ENCODE measurements around the gene IL12RB2.

Gene IL12RB2

GRCh38 chr1:67338642-67339041 is 31.0 kb downstream of the IL12RB2 start:
- H3K9me3 ChIP-seq (replicated peaks in 1 of 2; ENCODE audit: control insufficient read depth in 2 of 2, insufficient read depth in 1 of 2, low read depth in 1 of 2, low read length in 2 of 2): no peaks in the 10 kb centered on the region
- no peak overlapping the region for H4K8ac ChIP-seq (ENCODE audit: low read depth, low read length)
- peaks cover 0 to 8% of the 10 kb centered on the region in 2 donors for H3K4me1 ChIP-seq (ENCODE audit: control insufficient read depth in 2 of 2, insufficient read depth in 1 of 2, low read depth in 1 of 2, low read length in 2 of 2)
- no peak overlapping the region for H3K9ac ChIP-seq (ENCODE audit: low read depth, low read length, poor library complexity)
- H2AK5ac ChIP-seq (ENCODE audit: low read depth, low read length): no peak overlapping the region
- no peak overlapping the region for H2AFZ ChIP-seq (ENCODE audit: low read length)
- no peak overlapping the region for H3K27ac ChIP-seq (replicated peaks; ENCODE audit: low read length)
- H2BK12ac ChIP-seq (ENCODE audit: low read length): no peak overlapping the region
- no peak overlapping the region for H3K4me2 ChIP-seq (ENCODE audit: insufficient read depth, low read length, poor library complexity, severe bottlenecking)
- peaks cover 0 to 11% (median 0%) of the 10 kb centered on the region in 3 experiments for H3K27me3 ChIP-seq (ENCODE audit: control insufficient read depth in 3 of 3, insufficient read depth in 3 of 3, low read depth in 1 of 3, low read length in 3 of 3)
- H3K14ac ChIP-seq (ENCODE audit: low read length): no peak overlapping the region
- no peak overlapping the region for H2BK120ac ChIP-seq (ENCODE audit: low read depth, low read length)
- H3K23ac ChIP-seq (ENCODE audit: low read depth, low read length, poor library complexity): no peak overlapping the region
- H4K91ac ChIP-seq (ENCODE audit: low read depth, low read length, poor library complexity): no peak overlapping the region
- no peak for DNase-seq (ENCODE audit: low spot score)
- no peak overlapping the region for H2BK15ac ChIP-seq (ENCODE audit: low read length)
- H3K4ac ChIP-seq (ENCODE audit: low read length): no peak overlapping the region
- H3K36me3 ChIP-seq (replicated peaks in 1 of 2; ENCODE audit: control insufficient read depth in 2 of 2, insufficient read depth in 2 of 2, low read length in 2 of 2): no peaks in the 10 kb centered on the region
- no peak overlapping the region for H3K4me3 ChIP-seq (ENCODE audit: low read length in 2 of 2)
- WGBS, 2 donors (ENCODE audit: extremely low coverage in 2 of 2, insufficient read length in 2 of 2, insufficient replicate concordance in 1 of 2): no CpG with 5 or more reads among the region's 3 CpGs
- H2BK5ac ChIP-seq (ENCODE audit: low read length): no peak overlapping the region
- H3K79me1 ChIP-seq (ENCODE audit: low read depth, low read length): no peaks in the 10 kb centered on the region
- no peak overlapping the region for H3K18ac ChIP-seq (ENCODE audit: low read length)

DNA sequence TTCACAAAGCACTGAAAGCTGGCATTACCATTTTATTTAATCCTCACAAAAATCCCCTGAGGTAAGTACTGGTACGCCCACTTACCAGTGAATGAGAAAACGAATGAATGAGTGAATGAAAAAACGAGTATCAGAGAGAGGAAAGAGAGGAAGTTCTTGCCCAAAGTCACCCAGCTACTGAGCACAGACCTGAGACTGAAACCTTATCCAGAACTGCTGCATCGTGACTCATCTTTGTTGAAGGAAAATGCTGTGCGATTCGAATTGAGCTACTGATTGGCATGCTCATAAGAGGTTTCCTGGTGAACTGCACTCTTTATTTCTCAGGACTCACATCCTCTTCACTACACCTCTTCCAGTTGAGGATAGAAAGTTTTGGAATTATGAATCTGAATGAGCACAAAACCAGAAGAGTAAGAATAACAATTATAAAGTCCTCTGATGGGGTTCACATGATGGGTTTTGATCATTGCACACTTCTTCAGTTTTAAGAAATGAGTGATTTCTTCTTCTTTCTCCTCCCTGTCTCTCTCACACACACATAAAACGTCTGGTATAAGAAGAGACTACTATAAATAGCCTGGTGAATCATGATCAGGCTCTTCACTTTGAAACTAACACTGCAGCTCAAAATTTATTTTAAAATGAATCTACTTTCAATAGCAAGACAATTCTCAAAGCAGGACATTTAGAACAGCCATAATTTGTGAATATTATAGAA is 32.1 kb downstream of the IL12RB2 start:
- no peak overlapping the region for H4K91ac ChIP-seq (ENCODE audit: low read depth, low read length, poor library complexity)
- H4K8ac ChIP-seq (ENCODE audit: low read depth, low read length): no peak overlapping the region
- no peak overlapping the region for H2BK5ac ChIP-seq (ENCODE audit: low read length)
- WGBS, 2 donors (ENCODE audit: extremely low coverage in 2 of 2, insufficient read length in 2 of 2, insufficient replicate concordance in 1 of 2): no CpG with 5 or more reads among the region's 7 CpGs
- H3K79me1 ChIP-seq (ENCODE audit: low read depth, low read length): no peaks in the 10 kb centered on the region
- H3K23ac ChIP-seq (ENCODE audit: low read depth, low read length, poor library complexity): no peak overlapping the region
- no peak overlapping the region for H3K4me3 ChIP-seq (ENCODE audit: low read length in 2 of 2)
- peaks cover 0 to 11% (median 0%) of the 10 kb centered on the region in 3 experiments for H3K27me3 ChIP-seq (ENCODE audit: control insufficient read depth in 3 of 3, insufficient read depth in 3 of 3, low read depth in 1 of 3, low read length in 3 of 3)
- H2BK15ac ChIP-seq (ENCODE audit: low read length): no peak overlapping the region
- no peak overlapping the region for H3K4me2 ChIP-seq (ENCODE audit: insufficient read depth, low read length, poor library complexity, severe bottlenecking)
- no peak for DNase-seq (ENCODE audit: low spot score)
- H2BK12ac ChIP-seq (ENCODE audit: low read length): no peak overlapping the region
- no peak overlapping the region for H3K18ac ChIP-seq (ENCODE audit: low read length)
- H3K27ac ChIP-seq (replicated peaks; ENCODE audit: low read length): no peak overlapping the region
- no peak overlapping the region for H3K14ac ChIP-seq (ENCODE audit: low read length)
- H2AK5ac ChIP-seq (ENCODE audit: low read depth, low read length): no peak overlapping the region
- H3K4ac ChIP-seq (ENCODE audit: low read length): no peak overlapping the region
- no peak overlapping the region for H2AFZ ChIP-seq (ENCODE audit: low read length)
- peaks cover 0 to 8% of the 10 kb centered on the region in 2 donors for H3K4me1 ChIP-seq (ENCODE audit: control insufficient read depth in 2 of 2, insufficient read depth in 1 of 2, low read depth in 1 of 2, low read length in 2 of 2)
- H2BK120ac ChIP-seq (ENCODE audit: low read depth, low read length): no peak overlapping the region
- H3K9me3 ChIP-seq (replicated peaks in 1 of 2; ENCODE audit: control insufficient read depth in 2 of 2, insufficient read depth in 1 of 2, low read depth in 1 of 2, low read length in 2 of 2): no peaks in the 10 kb centered on the region
- no peak overlapping the region for H3K9ac ChIP-seq (ENCODE audit: low read depth, low read length, poor library complexity)
- H3K36me3 ChIP-seq (replicated peaks in 1 of 2; ENCODE audit: control insufficient read depth in 2 of 2, insufficient read depth in 2 of 2, low read length in 2 of 2): no peaks in the 10 kb centered on the region

- DNase-seq (ENCODE audit: low spot score): no peak
- WGBS, 2 donors (ENCODE audit: extremely low coverage in 2 of 2, insufficient read length in 2 of 2, insufficient replicate concordance in 1 of 2): 100% methylated on average over 1 of the region's 5 CpGs; no CpG with 5 or more reads in 1 of the 2 donors
- H3K27me3 ChIP-seq (ENCODE audit: control insufficient read depth in 3 of 3, insufficient read depth in 3 of 3, low read depth in 1 of 3, low read length in 3 of 3): peaks cover 0 to 5% (median 0%) of the 10 kb centered on the region in 3 experiments
These were observed 34.6 kb downstream of the IL12RB2 start for GRCh38 chr1:67342076-67342890.

GRCh38 chr1:67345556-67345955 is 37.9 kb downstream of the IL12RB2 start:
- no peak overlapping the region for H3K27ac ChIP-seq (replicated peaks; ENCODE audit: low read length)
- H2BK5ac ChIP-seq (ENCODE audit: low read length): no peak overlapping the region

More at GRCh38 chr1:67342076-67342890, 34.6 kb downstream of the IL12RB2 start:
- Histone ChIP-seq H3K9ac (ENCODE audit: low read depth, low read length, poor library complexity) (no peak overlapping the region), H2AFZ (ENCODE audit: low read length) (no peak overlapping the region), H2AK5ac (ENCODE audit: low read depth, low read length) (no peak overlapping the region), H4K91ac (ENCODE audit: low read depth, low read length, poor library complexity) (no peak overlapping the region), H3K4me3 (ENCODE audit: low read length in 2 of 2) (no peak overlapping the region), H2BK5ac (ENCODE audit: low read length) (no peak overlapping the region), H3K79me1 (ENCODE audit: low read depth, low read length) (no peaks in the 10 kb centered on the region), H3K4ac (ENCODE audit: low read length) (no peak overlapping the region), H3K14ac (ENCODE audit: low read length) (no peak overlapping the region), H2BK12ac (ENCODE audit: low read length) (no peak overlapping the region), H2BK120ac (ENCODE audit: low read depth, low read length) (no peak overlapping the region), H3K36me3 (replicated peaks in 1 of 2; ENCODE audit: control insufficient read depth in 2 of 2, insufficient read depth in 2 of 2, low read length in 2 of 2) (no peaks in the 10 kb centered on the region), H3K4me1 (ENCODE audit: control insufficient read depth in 2 of 2, insufficient read depth in 1 of 2, low read depth in 1 of 2, low read length in 2 of 2) (peaks cover 0 to 8% of the 10 kb centered on the region in 2 donors), H3K23ac (ENCODE audit: low read depth, low read length, poor library complexity) (no peak overlapping the region), H3K9me3 (replicated peaks in 1 of 2; ENCODE audit: control insufficient read depth in 2 of 2, insufficient read depth in 1 of 2, low read depth in 1 of 2, low read length in 2 of 2) (no peaks in the 10 kb centered on the region), H2BK15ac (ENCODE audit: low read length) (no peak overlapping the region), H3K18ac (ENCODE audit: low read length) (no peak overlapping the region), H3K4me2 (ENCODE audit: insufficient read depth, low read length, poor library complexity, severe bottlenecking) (no peak overlapping the region), H4K8ac (ENCODE audit: low read depth, low read length) (no peak overlapping the region), H3K27ac (replicated peaks; ENCODE audit: low read length) (no peak overlapping the region)

More at GRCh38 chr1:67345556-67345955, 37.9 kb downstream of the IL12RB2 start:
- no peak overlapping the region for H2BK15ac ChIP-seq (ENCODE audit: low read length)
- no peak overlapping the region for H3K9ac ChIP-seq (ENCODE audit: low read depth, low read length, poor library complexity)
- H2AK5ac ChIP-seq (ENCODE audit: low read depth, low read length): no peak overlapping the region
- H2BK12ac ChIP-seq (ENCODE audit: low read length): no peak overlapping the region
- no CpG with 5 or more reads among the region's 2 CpGs for WGBS, 2 donors (ENCODE audit: extremely low coverage in 2 of 2, insufficient read length in 2 of 2, insufficient replicate concordance in 1 of 2)
- H4K91ac ChIP-seq (ENCODE audit: low read depth, low read length, poor library complexity): no peak overlapping the region
- no peaks in the 10 kb centered on the region for H3K36me3 ChIP-seq (replicated peaks in 1 of 2; ENCODE audit: control insufficient read depth in 2 of 2, insufficient read depth in 2 of 2, low read length in 2 of 2)
- no peak overlapping the region for H3K23ac ChIP-seq (ENCODE audit: low read depth, low read length, poor library complexity)
- H3K18ac ChIP-seq (ENCODE audit: low read length): no peak overlapping the region
- no peak overlapping the region for H2AFZ ChIP-seq (ENCODE audit: low read length)
- no peak overlapping the region for H3K14ac ChIP-seq (ENCODE audit: low read length)
- H3K4me2 ChIP-seq (ENCODE audit: insufficient read depth, low read length, poor library complexity, severe bottlenecking): no peak overlapping the region
- H3K9me3 ChIP-seq (replicated peaks in 1 of 2; ENCODE audit: control insufficient read depth in 2 of 2, insufficient read depth in 1 of 2, low read depth in 1 of 2, low read length in 2 of 2): no peaks in the 10 kb centered on the region
- peaks cover 0 to 11% of the 10 kb centered on the region in 2 donors for H3K4me1 ChIP-seq (ENCODE audit: control insufficient read depth in 2 of 2, insufficient read depth in 1 of 2, low read depth in 1 of 2, low read length in 2 of 2)
- DNase-seq (ENCODE audit: low spot score): no peak
- H3K4ac ChIP-seq (ENCODE audit: low read length): no peak overlapping the region
- H2BK120ac ChIP-seq (ENCODE audit: low read depth, low read length): no peak overlapping the region
- H3K4me3 ChIP-seq (ENCODE audit: low read length in 2 of 2): no peak overlapping the region
- no peak overlapping the region for H4K8ac ChIP-seq (ENCODE audit: low read depth, low read length)
- H3K27me3 ChIP-seq (ENCODE audit: control insufficient read depth in 3 of 3, insufficient read depth in 3 of 3, low read depth in 1 of 3, low read length in 3 of 3): peaks cover 0 to 3% (median 0%) of the 10 kb centered on the region in 3 experiments
- no peaks in the 10 kb centered on the region for H3K79me1 ChIP-seq (ENCODE audit: low read depth, low read length)
